NCI-H1930 (cell line): ENCODE data around the gene XYLT1.

Experiments used
- DNase-seq, 2 experiments: peaks; one replicate each; lab custom pipeline; 2025; lab: John Stamatoyannopoulos, UW

Gene XYLT1

GRCh38 chr16:17258077-17258599 is 212.6 kb downstream of the XYLT1 start:
- DNase-seq: no peak

DNA sequence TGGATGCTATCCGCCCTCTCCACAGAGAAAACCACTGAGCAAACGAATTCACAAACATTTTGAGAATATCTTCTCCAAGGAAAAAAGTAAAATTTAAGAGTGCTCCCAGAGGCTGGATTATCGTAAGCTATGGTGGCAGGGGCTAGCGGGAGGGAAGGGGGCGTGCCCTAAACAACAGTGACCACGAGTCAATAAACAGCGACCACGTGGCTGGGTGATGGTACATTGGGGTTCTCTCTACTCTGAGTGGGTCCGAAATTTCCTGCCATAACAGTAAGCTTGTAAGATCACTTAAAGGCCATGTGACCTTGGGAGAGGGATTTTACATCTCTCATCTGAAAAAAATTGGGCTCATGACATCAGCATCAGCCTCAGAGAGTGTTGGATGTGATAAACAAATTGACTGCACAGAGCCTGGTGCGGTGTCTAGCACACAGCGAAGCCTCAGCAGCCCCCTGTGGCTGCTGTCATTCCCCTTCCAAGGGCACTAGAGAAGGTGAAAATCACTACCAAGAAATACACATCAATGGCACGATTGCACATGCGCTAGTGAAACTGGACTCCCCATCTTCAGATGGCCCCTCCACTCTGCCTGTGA is 213.2 kb downstream of the XYLT1 start:
- DNase-seq: no peak

DNA sequence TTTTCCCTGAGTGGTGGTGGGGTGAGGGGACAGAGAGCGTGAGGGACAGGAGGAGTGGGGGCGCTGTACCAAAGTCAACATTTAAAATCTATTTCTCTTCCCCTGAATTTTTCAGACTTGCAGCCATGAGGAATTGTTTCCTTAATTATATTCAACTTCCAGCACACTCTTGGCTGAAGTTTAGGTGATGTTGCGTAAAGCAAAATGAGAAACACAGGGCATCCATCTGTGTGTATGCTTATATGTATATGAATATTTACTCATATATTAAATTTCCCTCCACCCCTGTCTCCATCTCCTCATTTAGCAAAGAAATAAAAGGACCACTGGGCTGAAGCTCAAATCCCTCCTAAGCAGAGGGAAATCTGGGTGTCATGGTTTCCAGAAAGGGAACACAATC is 218.1 kb downstream of the XYLT1 start:
- DNase-seq: no peak

DNA sequence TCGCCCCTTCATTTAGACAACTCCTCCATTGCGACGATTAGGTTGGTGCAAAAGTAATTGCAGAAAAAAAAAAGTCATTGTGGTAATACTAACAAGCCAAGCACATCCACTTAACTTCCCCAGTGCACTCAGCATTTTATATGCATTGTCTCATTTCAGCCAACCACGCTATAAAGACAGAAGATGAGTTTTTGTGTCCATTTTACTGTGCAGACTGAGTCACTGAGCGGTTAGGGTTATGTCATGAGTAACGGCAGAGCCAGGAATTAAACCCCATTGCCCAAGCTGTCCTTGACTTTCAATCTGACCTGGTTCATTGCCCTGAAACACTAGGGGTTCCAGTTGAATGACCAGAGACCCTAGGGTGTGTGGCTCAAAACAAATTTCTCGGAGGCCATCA is 218.7 kb downstream of the XYLT1 start:
- no peak for DNase-seq

GRCh38 chr16:17251496-17251895 is 219.3 kb downstream of the XYLT1 start:
- no peak for DNase-seq

GRCh38 chr16:17246974-17247732 is 223.6 kb downstream of the XYLT1 start:
- no peak for DNase-seq

GRCh38 chr16:17246268-17246885 is 224.4 kb downstream of the XYLT1 start:
- no peak for DNase-seq

GRCh38 chr16:17245776-17246175 is 225.0 kb downstream of the XYLT1 start:
- no peak for DNase-seq

- no peak for DNase-seq
These were observed 225.7 kb downstream of the XYLT1 start for GRCh38 chr16:17244872-17245551.

- no peak for DNase-seq
These were observed 229.4 kb downstream of the XYLT1 start for GRCh38 chr16:17241264-17241835.

- DNase-seq: no peak
These were observed 232.3 kb downstream of the XYLT1 start for GRCh38 chr16:17238285-17239028.

- DNase-seq: no peak
These were observed 233.3 kb downstream of the XYLT1 start for GRCh38 chr16:17237350-17237944.

GRCh38 chr16:17235147-17235815 is 235.5 kb downstream of the XYLT1 start:
- DNase-seq: no peak

- no peak for DNase-seq
These were observed 237.3 kb downstream of the XYLT1 start for GRCh38 chr16:17233318-17234002.

DNA sequence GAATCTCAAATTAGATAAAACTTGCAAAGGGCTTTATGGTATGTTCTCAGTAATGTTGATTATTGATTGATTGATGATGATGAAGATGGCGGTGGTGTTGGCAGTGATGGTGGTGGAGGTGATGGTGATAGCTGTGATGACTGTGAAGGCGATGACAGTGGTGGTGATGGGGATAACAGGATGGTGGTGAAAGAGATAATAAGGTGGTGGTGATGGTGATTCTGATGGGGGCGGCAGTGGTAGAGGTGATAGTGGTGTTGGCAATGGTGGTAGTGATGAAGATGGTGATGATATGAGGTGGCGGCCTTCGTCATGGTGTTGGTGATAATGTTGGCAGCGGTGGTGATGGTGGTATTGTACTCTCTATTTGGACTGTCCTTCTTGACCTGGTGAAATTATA is 238.3 kb downstream of the XYLT1 start:
- no peak for DNase-seq

DNA sequence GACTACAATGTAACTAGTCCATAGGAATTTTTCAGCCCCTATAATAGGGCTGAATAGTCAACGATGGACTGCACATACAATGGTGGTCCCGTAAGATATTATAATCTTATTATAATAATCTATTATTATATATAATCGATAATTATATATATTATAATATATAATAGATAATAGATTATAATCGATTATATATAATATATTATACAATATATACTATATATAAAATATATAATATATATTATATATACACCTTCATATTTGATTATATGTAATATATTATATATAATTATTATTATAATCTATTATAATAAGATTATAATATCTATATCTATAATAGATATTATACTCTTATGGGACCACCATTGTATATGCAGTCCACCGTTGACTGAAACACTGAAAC is 238.8 kb downstream of the XYLT1 start:
- no peak for DNase-seq

GRCh38 chr16:17230932-17231581 is 239.7 kb downstream of the XYLT1 start:
- no peak for DNase-seq

GRCh38 chr16:17229766-17230165 is 241.0 kb downstream of the XYLT1 start:
- DNase-seq: no peak

GRCh38 chr16:17229131-17229530 is 241.6 kb downstream of the XYLT1 start:
- DNase-seq: no peak

- no peak for DNase-seq
These were observed 242.1 kb downstream of the XYLT1 start for GRCh38 chr16:17228708-17229055.
